ENCODE results near the gene OR5K4. TPM values are rescaled to one million over a fixed set of nuclear protein-coding genes. Genes with fewer than 3 reads are reported as not detected.

The OR5K4 gene
- not detected in 5 replicates for total RNA-seq (2022; extraction: Qiagen RNA extraction; ENCODE audit: low read depth)

GRCh38 chr3:98353554-98353953, at the start of gene OR5K4:
OR5K4 (plus strand) TSS chr3:98353854; CDS start chr3:98353854, 0 bp downstream.

DNA sequence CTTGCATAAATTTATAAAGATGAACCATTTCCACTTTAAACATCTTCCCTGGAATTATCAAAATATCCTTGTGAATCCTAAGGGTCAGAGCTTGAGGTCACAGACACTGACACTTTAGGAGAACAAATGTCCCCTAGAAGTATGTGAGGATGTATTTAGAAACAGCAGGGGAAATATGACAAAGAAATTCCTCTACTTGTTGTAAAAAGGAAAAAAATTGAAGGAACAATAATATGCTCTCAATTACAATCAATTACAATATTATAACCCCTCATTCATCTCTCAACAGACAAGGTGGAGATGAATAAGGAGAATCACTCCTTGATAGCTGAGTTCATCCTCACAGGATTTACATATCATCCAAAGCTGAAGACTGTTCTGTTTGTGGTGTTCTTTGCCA, 36.7 kb downstream of the OR5K4 start, which contains the start of gene OR5K3:
Gene OR5K3 (plus strand): TSS at position 301 of the 400 bp plus-strand sequence. CDS start 0 bp downstream, at position 301.

Other genes with a start within 250 kb of the OR5K4 start
- not detected in 5 replicates for gene OR5H1, start 223.1 kb upstream of the OR5K4 start, total RNA-seq (2022; extraction: Qiagen RNA extraction; ENCODE audit: low read depth)
- not detected in 5 replicates for gene OR5H14, start 206.4 kb upstream of the OR5K4 start, total RNA-seq (2022; extraction: Qiagen RNA extraction; ENCODE audit: low read depth)
- gene OR5H15, start 187.2 kb upstream of the OR5K4 start, total RNA-seq (2022; extraction: Qiagen RNA extraction; ENCODE audit: low read depth) = not detected in 5 replicates
- gene OR5H6, start 89.6 kb upstream of the OR5K4 start, total RNA-seq (2022; extraction: Qiagen RNA extraction; ENCODE audit: low read depth) = not detected in 5 replicates
- gene OR5H2, start 71.3 kb upstream of the OR5K4 start, total RNA-seq (2022; extraction: Qiagen RNA extraction; ENCODE audit: low read depth) = not detected in 5 replicates
- not detected in 5 replicates for gene OR5K3, start 36.8 kb downstream of the OR5K4 start, total RNA-seq (2022; extraction: Qiagen RNA extraction; ENCODE audit: low read depth)
- gene OR5K1, start 109.3 kb downstream of the OR5K4 start, total RNA-seq (2022; extraction: Qiagen RNA extraction; ENCODE audit: low read depth) = not detected in 5 replicates
- not detected in 5 replicates for gene OR5K2, start 143.8 kb downstream of the OR5K4 start, total RNA-seq (2022; extraction: Qiagen RNA extraction; ENCODE audit: low read depth)
- 53.2 to 68.3 TPM (median 61.0 TPM) in 5 replicates for gene CLDND1, start 169.0 kb downstream of the OR5K4 start, total RNA-seq (2022; extraction: Qiagen RNA extraction; ENCODE audit: low read depth)
- not detected in 5 replicates for gene GPR15, start 178.1 kb downstream of the OR5K4 start, total RNA-seq (2022; extraction: Qiagen RNA extraction; ENCODE audit: low read depth)
- gene CPOX, start 239.8 kb downstream of the OR5K4 start, total RNA-seq (2022; extraction: Qiagen RNA extraction; ENCODE audit: low read depth) = 15.8 to 27.8 TPM (median 23.8 TPM) in 5 replicates

Measured in A549 treated with ZK216348 at 1 μM for 4 hours (cell line).